ENCODE results near the gene TALDO1.

Gene TALDO1

DNA sequence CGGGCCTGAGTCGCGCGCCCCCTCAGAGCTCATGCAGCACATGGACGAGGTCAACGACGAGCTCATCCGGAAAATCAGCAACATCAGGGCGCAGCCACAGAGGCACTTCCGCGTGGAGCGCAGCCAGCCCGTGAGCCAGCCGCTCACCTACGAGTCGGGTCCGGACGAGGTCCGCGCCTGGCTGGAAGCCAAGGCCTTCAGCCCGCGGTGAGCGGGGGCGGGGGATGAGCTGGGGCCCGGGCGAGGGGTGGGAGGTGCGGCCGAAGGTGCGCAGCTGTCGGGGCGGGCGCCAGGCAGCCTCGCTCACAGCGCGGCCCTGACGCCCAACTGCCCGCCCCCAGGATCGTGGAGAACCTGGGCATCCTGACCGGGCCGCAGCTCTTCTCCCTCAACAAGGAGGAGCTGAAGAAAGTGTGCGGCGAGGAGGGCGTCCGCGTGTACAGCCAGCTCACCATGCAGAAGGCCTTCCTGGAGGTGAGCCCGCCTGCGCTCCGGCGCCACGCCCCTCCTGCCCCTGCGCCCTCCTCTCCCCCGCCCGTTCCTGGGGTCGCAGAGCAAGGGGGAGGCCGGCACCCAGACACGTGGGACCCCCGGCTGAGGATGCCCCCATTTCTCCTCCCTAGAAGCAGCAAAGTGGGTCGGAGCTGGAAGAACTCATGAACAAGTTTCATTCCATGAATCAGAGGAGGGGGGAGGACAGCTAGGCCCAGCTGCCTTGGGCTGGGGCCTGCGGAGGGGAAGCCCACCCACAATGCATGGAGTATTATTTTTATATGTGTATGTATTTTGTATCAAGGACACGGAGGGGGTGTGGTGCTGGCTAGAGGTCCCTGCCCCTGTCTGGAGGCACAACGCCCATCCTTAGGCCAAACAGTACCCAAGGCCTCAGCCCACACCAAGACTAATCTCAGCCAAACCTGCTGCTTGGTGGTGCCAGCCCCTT is 20.7 kb upstream of the TALDO1 start:
- no peaks in the 10 kb centered on the region for H3K9me2 ChIP-seq (ENCODE audit: low read depth, low read length)
- no peak overlapping the region for H2AFZ ChIP-seq (ENCODE audit: low read length)
- peak overlapping the region; percentile 57 for H3K27ac ChIP-seq (ENCODE audit: low read depth, low read length, poor library complexity, severe bottlenecking)

GRCh38 chr11:727281-727701 is 20.0 kb upstream of the TALDO1 start:
- peak overlapping the region; percentile 69 for H3K4me2 ChIP-seq (ENCODE audit: low read length)
- no peaks in the 10 kb centered on the region for H3K36me3 ChIP-seq (ENCODE audit: insufficient read depth, low read length)
- no peaks in the 10 kb centered on the region for H3K9me3 ChIP-seq (ENCODE audit: low read length)
- H2AFZ ChIP-seq (ENCODE audit: low read length) = no peak overlapping the region
- no peaks in the 10 kb centered on the region for H3K79me2 ChIP-seq (ENCODE audit: insufficient read depth, low read length)
- H4K20me1 ChIP-seq (ENCODE audit: insufficient read depth, low read length) = no peaks in the 10 kb centered on the region
- TF ChIP-seq CTCF (IDR thresholded peaks at IDR 0.05; ENCODE audit: low read length) = no peak
- no peak overlapping the region; the same call in 1 of the 2 replicates for H3K9ac ChIP-seq (ENCODE audit: low read length)
- H3K4me1 ChIP-seq (ENCODE audit: insufficient read depth, low read length, severe bottlenecking) = peaks cover 40% of the 10 kb centered on the region
- peaks cover 4% of the 10 kb centered on the region; the same call in 1 of the 2 replicates for H3K27me3 ChIP-seq (ENCODE audit: insufficient read depth, low read length)
- no peak overlapping the region for H3K4me3 ChIP-seq (ENCODE audit: low read depth, low read length, poor library complexity, severe bottlenecking)
- H3F3A ChIP-seq (ENCODE audit: insufficient read depth, low read length) = 0 out of 2 replicates have a peak, but pooled peaks cover 5% of the 10 kb centered on the region
- peak overlapping the region; percentile 57 for H3K27ac ChIP-seq (ENCODE audit: low read depth, low read length, poor library complexity, severe bottlenecking)
- no peaks in the 10 kb centered on the region for H3K9me2 ChIP-seq (ENCODE audit: low read depth, low read length)

More for the DNA sequence above, 20.7 kb upstream of the TALDO1 start:
- Histone ChIP-seq H3K27me3 (ENCODE audit: insufficient read depth, low read length) (peaks cover 4% of the 10 kb centered on the region; the same call in 1 of the 2 replicates), H3F3A (ENCODE audit: insufficient read depth, low read length) (0 out of 2 replicates have a peak, but pooled peaks cover 5% of the 10 kb centered on the region), H3K9me3 (ENCODE audit: low read length) (no peaks in the 10 kb centered on the region), H3K4me1 (ENCODE audit: insufficient read depth, low read length, severe bottlenecking) (peaks cover 47% of the 10 kb centered on the region), H3K36me3 (ENCODE audit: insufficient read depth, low read length) (no peaks in the 10 kb centered on the region), H3K9ac (ENCODE audit: low read length) (peak overlapping the region; percentile 74), H3K4me2 (ENCODE audit: low read length) (peak overlapping the region; percentile 69), H4K20me1 (ENCODE audit: insufficient read depth, low read length) (no peaks in the 10 kb centered on the region), H3K4me3 (ENCODE audit: low read depth, low read length, poor library complexity, severe bottlenecking) (peak overlapping the region; percentile 66), H3K79me2 (ENCODE audit: insufficient read depth, low read length) (no peaks in the 10 kb centered on the region)
- no peak for TF ChIP-seq EZH2 (IDR thresholded peaks at IDR 0.05; ENCODE audit: borderline replicate concordance, low read length)
- no peak for TF ChIP-seq CTCF (IDR thresholded peaks at IDR 0.05; ENCODE audit: low read length)

DNA sequence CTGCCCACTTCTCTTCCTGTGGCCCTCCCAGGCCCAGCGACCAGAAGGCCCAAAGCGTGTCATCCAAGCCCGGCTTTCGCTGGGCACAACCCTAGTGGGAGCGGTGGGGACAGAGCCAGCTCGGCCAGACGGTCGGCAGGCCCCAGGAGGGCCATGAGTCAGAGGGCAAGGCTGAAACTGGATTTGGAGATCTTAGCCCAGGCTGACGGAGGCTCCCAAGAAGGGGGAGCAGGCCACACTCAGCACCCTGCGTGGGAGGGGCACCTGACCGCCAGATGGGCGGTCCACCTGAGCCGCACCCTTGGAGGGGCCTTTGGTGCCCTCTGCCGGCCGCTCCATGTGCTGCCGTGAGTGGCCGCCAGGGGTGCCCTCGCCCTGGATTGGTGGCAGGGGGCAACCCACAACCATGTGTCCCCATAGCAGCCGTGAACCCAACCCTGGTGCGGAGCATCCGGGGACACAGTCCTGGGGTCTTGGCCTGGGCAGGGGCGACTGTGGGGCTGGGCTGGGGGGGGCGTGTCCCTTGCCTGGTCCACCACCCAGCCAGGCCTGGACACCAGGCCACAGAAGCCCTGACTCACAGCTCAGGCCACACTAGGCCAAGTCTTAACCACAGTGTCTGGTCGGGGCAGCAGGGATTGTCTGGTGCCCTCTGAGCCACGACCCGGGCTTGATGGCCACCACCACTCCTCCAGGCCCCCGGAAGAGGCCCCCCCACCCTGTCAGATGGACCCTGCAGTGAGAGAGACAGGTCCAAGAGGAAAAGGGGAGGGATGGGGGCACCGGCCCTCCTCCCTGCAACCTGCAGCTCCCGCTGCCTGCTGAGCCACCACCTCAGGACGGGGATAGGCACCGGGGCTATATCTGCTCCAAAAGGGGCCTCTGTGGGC is 19.2 kb upstream of the TALDO1 start:
- no peak overlapping the region for H3K4me3 ChIP-seq (ENCODE audit: low read depth, low read length, poor library complexity, severe bottlenecking)
- H2AFZ ChIP-seq (ENCODE audit: low read length) = no peak overlapping the region

More for the DNA sequence above, 19.2 kb upstream of the TALDO1 start:
- Histone ChIP-seq H3K4me1 (ENCODE audit: insufficient read depth, low read length, severe bottlenecking) (peaks cover 36% of the 10 kb centered on the region), H3K9me2 (ENCODE audit: low read depth, low read length) (no peaks in the 10 kb centered on the region), H3K79me2 (ENCODE audit: insufficient read depth, low read length) (no peaks in the 10 kb centered on the region), H3K27ac (ENCODE audit: low read depth, low read length, poor library complexity, severe bottlenecking) (no peak overlapping the region), H3K9ac (ENCODE audit: low read length) (no peak overlapping the region), H3K36me3 (ENCODE audit: insufficient read depth, low read length) (no peaks in the 10 kb centered on the region), H3F3A (ENCODE audit: insufficient read depth, low read length) (0 out of 2 replicates have a peak, but pooled peaks cover 5% of the 10 kb centered on the region), H4K20me1 (ENCODE audit: insufficient read depth, low read length) (no peaks in the 10 kb centered on the region), H3K27me3 (ENCODE audit: insufficient read depth, low read length) (peaks cover 4% of the 10 kb centered on the region; the same call in 1 of the 2 replicates), H3K4me2 (ENCODE audit: low read length) (no peak overlapping the region), H3K9me3 (ENCODE audit: low read length) (no peaks in the 10 kb centered on the region)
- TF ChIP-seq CTCF (IDR thresholded peaks at IDR 0.05; ENCODE audit: low read length) (peak; percentile 97), EZH2 (IDR thresholded peaks at IDR 0.05; ENCODE audit: borderline replicate concordance, low read length) (no peak)
